Measurements from ENCODE around the gene ZFAND3. TPM values are rescaled to one million over a fixed set of nuclear protein-coding genes. Genes with fewer than 3 reads are reported as not detected.

Gene ZFAND3
- total RNA-seq, 2 experiments from 2014 or later: 8.3 to 33.8 TPM

GRCh38 chr6:37845930-37846329 is 26.4 kb downstream of the ZFAND3 start:
- Histone ChIP-seq H3K4me1 (ENCODE audit: insufficient read depth, low read length, poor library complexity, severe bottlenecking) (no peaks in the 10 kb centered on the region), H3K4me3 (ENCODE audit: low read depth, low read length, poor library complexity, severe bottlenecking) (no peak overlapping the region), H3K9me3 (ENCODE audit: low read length) (no peaks in the 10 kb centered on the region), H4K20me1 (ENCODE audit: insufficient read depth, low read length) (peaks cover 14% of the 10 kb centered on the region), H3K4me2 (ENCODE audit: low read length) (no peak overlapping the region), H3K36me3 (ENCODE audit: insufficient read depth, low read length) (no peaks in the 10 kb centered on the region), H3K79me2 (ENCODE audit: insufficient read depth, low read depth, low read length) (peaks cover 7% of the 10 kb centered on the region; the same call in 1 of the 2 replicates), H3K27ac (ENCODE audit: low read depth, low read length, poor library complexity, severe bottlenecking) (no peak overlapping the region), H2AFZ (ENCODE audit: low read length) (no peak overlapping the region), H3K9me2 (ENCODE audit: insufficient read depth, low read length) (no peaks in the 10 kb centered on the region)
- intact Hi-C loops (cut with micrococcal nuclease; ENCODE audit: unreplicated experiment): no loop called here
- no TSS peak for BruUV-seq (replicated peaks)
- DNase-seq (ENCODE audit: low spot score): no peak
- POLR2A ChIA-PET: interaction anchor here (1.0 to 1.3 kb wide), 3 partner anchors 11 to 25 kb away, joined by 3 to 4 read pairs (median 3); no protein-coding TSS in a partner anchor
- TF ChIP-seq CTCF (conservative IDR thresholded peaks at IDR 0.05; ENCODE audit: low read length) (no peak), EZH2phosphoT487 (IDR thresholded peaks at IDR 0.05; ENCODE audit: borderline replicate concordance, low read depth, low read length) (no peak)
- CTCF ChIA-PET (ENCODE audit: unreplicated experiment): no interaction called here

GRCh38 chr6:37847704-37848103 is 28.2 kb downstream of the ZFAND3 start:
- TF ChIP-seq EZH2phosphoT487 (IDR thresholded peaks at IDR 0.05; ENCODE audit: borderline replicate concordance, low read depth, low read length): no peak
- no peak for TF ChIP-seq CTCF (conservative IDR thresholded peaks at IDR 0.05; ENCODE audit: low read length)
- no peak overlapping the region for H3K27ac ChIP-seq (ENCODE audit: low read depth, low read length, poor library complexity, severe bottlenecking)
- no peaks in the 10 kb centered on the region for H3K36me3 ChIP-seq (ENCODE audit: insufficient read depth, low read length)
- peaks cover 1% of the 10 kb centered on the region; the same call in 1 of the 2 replicates for H3K79me2 ChIP-seq (ENCODE audit: insufficient read depth, low read depth, low read length)
- CTCF ChIA-PET (ENCODE audit: unreplicated experiment): no interaction called here
- no peaks in the 10 kb centered on the region for H3K9me2 ChIP-seq (ENCODE audit: insufficient read depth, low read length)
- no peak overlapping the region for H2AFZ ChIP-seq (ENCODE audit: low read length)
- BruUV-seq (replicated peaks): no TSS peak
- POLR2A ChIA-PET: interaction anchor here (0.6 kb wide), 1 partner anchor 607 kb away, joined by 3 read pairs; no protein-coding TSS in a partner anchor
- H3K4me1 ChIP-seq (ENCODE audit: insufficient read depth, low read length, poor library complexity, severe bottlenecking): no peaks in the 10 kb centered on the region
- no peak overlapping the region for H3K4me2 ChIP-seq (ENCODE audit: low read length)
- intact Hi-C loops (cut with micrococcal nuclease; ENCODE audit: unreplicated experiment): no loop called here
- DNase-seq (ENCODE audit: low spot score): no peak
- no peaks in the 10 kb centered on the region for H3K9me3 ChIP-seq (ENCODE audit: low read length)
- H3K4me3 ChIP-seq (ENCODE audit: low read depth, low read length, poor library complexity, severe bottlenecking): no peak overlapping the region
- H4K20me1 ChIP-seq (ENCODE audit: insufficient read depth, low read length): peaks cover 14% of the 10 kb centered on the region; the same call in 1 of the 2 replicates

GRCh38 chr6:37848371-37848770 is 28.8 kb downstream of the ZFAND3 start:
- ChIA-PET POLR2A (interaction anchor here (0.6 kb wide), 1 partner anchor 25 kb away, joined by 3 read pairs; no protein-coding TSS in a partner anchor), CTCF (ENCODE audit: unreplicated experiment) (no interaction called here)
- no peak for TF ChIP-seq CTCF (conservative IDR thresholded peaks at IDR 0.05; ENCODE audit: low read length)
- TF ChIP-seq EZH2phosphoT487 (IDR thresholded peaks at IDR 0.05; ENCODE audit: borderline replicate concordance, low read depth, low read length): no peak
- H2AFZ ChIP-seq (ENCODE audit: low read length): no peak overlapping the region
- no TSS peak for BruUV-seq (replicated peaks)
- no peaks in the 10 kb centered on the region for H3K36me3 ChIP-seq (ENCODE audit: insufficient read depth, low read length)
- H3K4me3 ChIP-seq (ENCODE audit: low read depth, low read length, poor library complexity, severe bottlenecking): no peak overlapping the region
- H3K9me3 ChIP-seq (ENCODE audit: low read length): no peaks in the 10 kb centered on the region
- no peak overlapping the region for H3K27ac ChIP-seq (ENCODE audit: low read depth, low read length, poor library complexity, severe bottlenecking)
- no peak for DNase-seq (ENCODE audit: low spot score)
- H3K4me2 ChIP-seq (ENCODE audit: low read length): no peak overlapping the region
- no peaks in the 10 kb centered on the region for H3K4me1 ChIP-seq (ENCODE audit: insufficient read depth, low read length, poor library complexity, severe bottlenecking)
- intact Hi-C loops (cut with micrococcal nuclease; ENCODE audit: unreplicated experiment): no loop called here
- H3K9me2 ChIP-seq (ENCODE audit: insufficient read depth, low read length): no peaks in the 10 kb centered on the region
- H4K20me1 ChIP-seq (ENCODE audit: insufficient read depth, low read length): peaks cover 14% of the 10 kb centered on the region; the same call in 1 of the 2 replicates
- no peaks in the 10 kb centered on the region for H3K79me2 ChIP-seq (ENCODE audit: insufficient read depth, low read depth, low read length)

Data from OCI-LY7 (cell line).